GM20000 (cell line): ENCODE results near the gene VASN.

Experiments used
- DNase-seq: peaks from one replicate; pipeline ENCODE4 v3.0.0; 2012; ENCODE audit warnings: low spot score
- TF ChIP-seq, protein P1 (sequence below): IDR thresholded peaks from 2 replicates; pipeline ENCODE4 v1.5.1; 2012; ENCODE audit warnings: mild to moderate bottlenecking, control low read depth; ENCODE audit errors: extremely low read depth, missing control alignments

Gene VASN

DNA sequence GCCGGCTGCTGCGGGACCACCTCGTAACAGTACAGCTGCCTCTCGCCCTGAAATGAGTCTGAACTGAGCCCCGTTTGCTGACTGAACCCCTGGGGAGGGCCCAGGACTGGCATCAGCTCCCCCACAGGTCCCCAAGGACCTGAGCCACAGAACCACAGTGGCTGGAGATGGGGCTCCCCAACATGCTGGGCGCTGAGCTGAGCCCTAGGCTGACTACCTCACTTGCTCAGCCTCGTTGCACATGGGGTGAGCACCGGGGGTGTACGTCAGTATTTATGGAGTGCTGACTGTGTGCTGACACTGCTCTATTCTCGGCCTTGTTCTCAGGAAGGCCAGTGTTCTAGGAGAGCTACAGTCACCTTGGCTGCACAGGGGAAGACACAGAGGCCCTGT is 6.6 kb upstream of the VASN start:
- no peak for DNase-seq
- TF ChIP-seq, protein P1, sequence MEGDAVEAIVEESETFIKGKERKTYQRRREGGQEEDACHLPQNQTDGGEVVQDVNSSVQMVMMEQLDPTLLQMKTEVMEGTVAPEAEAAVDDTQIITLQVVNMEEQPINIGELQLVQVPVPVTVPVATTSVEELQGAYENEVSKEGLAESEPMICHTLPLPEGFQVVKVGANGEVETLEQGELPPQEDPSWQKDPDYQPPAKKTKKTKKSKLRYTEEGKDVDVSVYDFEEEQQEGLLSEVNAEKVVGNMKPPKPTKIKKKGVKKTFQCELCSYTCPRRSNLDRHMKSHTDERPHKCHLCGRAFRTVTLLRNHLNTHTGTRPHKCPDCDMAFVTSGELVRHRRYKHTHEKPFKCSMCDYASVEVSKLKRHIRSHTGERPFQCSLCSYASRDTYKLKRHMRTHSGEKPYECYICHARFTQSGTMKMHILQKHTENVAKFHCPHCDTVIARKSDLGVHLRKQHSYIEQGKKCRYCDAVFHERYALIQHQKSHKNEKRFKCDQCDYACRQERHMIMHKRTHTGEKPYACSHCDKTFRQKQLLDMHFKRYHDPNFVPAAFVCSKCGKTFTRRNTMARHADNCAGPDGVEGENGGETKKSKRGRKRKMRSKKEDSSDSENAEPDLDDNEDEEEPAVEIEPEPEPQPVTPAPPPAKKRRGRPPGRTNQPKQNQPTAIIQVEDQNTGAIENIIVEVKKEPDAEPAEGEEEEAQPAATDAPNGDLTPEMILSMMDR = no peak

DNA sequence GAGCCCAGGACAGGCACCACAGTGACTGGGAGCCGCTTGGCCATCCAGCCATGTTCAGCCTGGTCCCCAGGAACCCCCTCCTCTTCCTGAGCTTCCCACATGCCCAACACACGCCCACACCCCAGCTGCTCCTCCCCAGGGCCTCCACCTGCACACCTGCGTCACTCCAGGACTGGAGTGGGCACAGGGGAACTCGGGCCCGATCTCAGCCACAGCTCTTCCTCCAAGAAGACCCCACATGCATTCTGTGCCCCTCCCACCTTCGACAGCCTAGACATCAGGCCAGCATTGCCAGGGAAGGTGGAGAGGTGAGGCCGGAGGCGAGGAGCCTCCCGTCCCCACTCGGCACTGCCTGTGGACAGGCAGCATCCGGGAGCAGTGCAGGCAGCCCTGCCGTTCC is 6.0 kb upstream of the VASN start:
- DNase-seq = no peak
- TF ChIP-seq, protein P1 = no peak

- TF ChIP-seq, protein P1 = no peak
Measured at GRCh38 chr16:4366016-4366415, 5.6 kb upstream of the VASN start.

GRCh38 chr16:4367393-4367856 is 4.2 kb upstream of the VASN start:
- DNase-seq = no peak
- TF ChIP-seq, protein P1 = no peak

More at GRCh38 chr16:4366016-4366415, 5.6 kb upstream of the VASN start:
- no peak for DNase-seq

- TF ChIP-seq, protein P1 = no peak
- DNase-seq = no peak
Measured at GRCh38 chr16:4369007-4369733, 2.5 kb upstream of the VASN start.

- TF ChIP-seq, protein P1 = no peak
- no peak for DNase-seq
Measured at GRCh38 chr16:4370151-4370550, 1.5 kb upstream of the VASN start.

GRCh38 chr16:4370570-4371356 is 885 bp upstream of the VASN start:
- TF ChIP-seq, protein P1 = no peak
- DNase-seq = no peak
